NCI-H1417 treated with DMSO at 0.1 percent for 48 hours (cell line): Measurements from ENCODE around the gene AKR1C1.
"Not testable (repeated sequence)": the region's sequence is repeated elsewhere in the genome, so short reads cannot be mapped to it uniquely, and the experiment has no call there.

Experiments
- DNase-seq: peaks from one replicate; lab custom pipeline; 2025; lab: John Stamatoyannopoulos, UW

Gene AKR1C1

GRCh38 chr10:4962876-4963814 lies at the start of gene AKR1C1:
TSS of gene AKR1C1 (plus strand) at chr10:4963415. CDS start at chr10:4963445, 30 bp downstream.
- not testable (repeated sequence) for DNase-seq

- DNase-seq = no peak
These were observed 48.9 kb upstream of the AKR1C1 start for GRCh38 chr10:4914213-4914850.

DNA sequence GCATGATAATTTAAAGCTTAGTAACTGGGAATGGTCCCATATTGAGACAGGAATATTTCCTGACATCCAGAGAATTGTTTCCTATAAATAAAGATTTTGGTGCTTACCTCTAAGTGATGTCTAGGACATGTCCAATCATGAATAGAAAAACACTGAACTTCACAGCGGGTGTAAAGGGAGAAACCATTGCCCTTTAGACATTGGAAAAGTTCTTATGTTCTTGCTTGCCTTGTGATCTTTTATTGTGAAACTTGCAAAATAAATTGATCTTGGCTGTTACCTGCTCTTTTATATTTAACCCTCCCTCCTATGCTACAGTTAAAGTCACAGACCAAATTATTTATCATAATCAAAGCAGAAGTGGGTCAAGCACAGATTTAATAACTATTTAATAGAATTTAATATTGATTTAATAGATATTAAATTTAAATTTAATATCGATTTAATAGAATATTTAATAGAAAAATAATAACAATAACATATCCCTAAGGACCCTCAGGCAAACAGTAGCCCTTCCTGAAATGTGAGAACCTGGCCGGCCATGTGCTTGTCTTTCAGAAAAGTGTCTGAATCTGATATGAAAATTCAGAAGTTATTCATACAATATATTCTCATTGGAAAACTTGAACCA lies 47.0 kb upstream of the AKR1C1 start:
- no peak for DNase-seq

DNA sequence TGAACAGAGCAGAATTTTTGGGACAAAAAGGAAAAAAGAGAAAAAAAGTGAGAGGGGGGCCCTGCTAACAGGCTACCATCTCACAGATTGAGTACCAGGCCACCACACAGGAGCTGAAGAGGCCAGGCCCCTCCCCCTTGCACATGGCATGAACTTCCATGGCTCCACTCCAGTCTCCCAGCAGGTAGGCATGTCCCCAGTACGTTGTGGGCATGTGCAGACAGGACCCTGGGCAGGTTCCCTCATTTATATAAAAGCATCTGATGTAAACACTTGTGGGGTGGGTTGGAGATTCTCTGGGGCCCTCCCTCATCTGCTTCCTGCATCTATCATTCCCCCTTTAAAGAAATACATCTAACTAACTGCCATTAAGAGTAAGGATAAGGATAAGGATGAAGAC lies 45.0 kb upstream of the AKR1C1 start:
- DNase-seq = no peak

DNA sequence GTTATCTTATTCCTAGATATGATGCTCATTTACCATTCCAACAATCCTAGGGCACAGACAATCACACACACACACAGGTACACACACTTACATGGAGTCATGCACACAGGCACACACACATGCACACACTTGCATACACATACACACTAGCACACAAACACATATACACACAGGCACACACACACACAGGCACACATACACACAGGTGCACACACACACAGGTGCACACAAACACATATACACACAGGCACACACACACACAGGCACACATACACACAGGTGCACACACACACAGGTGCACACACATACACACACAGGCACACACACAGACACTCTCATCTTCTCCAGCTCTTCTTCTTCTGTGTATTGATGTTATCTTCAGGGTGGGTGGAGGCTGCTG lies 38.7 kb upstream of the AKR1C1 start:
- not testable (repeated sequence) for DNase-seq

DNA sequence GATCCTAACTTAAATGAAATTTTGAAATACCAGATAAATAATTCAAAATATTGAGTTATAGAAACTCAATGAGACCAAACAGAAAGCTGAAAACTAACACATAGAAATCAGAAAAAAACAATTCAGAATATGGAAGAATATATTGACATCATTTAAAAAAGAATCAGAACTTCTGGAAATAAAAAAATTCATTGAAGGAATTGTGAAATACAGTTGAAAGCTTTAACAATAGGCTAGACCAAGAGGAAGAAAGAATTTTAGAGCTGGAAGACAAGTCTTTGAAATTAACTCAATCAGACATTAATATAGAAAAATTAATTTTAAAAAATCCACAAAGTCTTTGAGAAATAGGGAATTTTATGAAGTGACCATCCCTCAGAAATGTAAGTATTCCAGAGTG lies 36.8 kb upstream of the AKR1C1 start:
- DNase-seq = no peak

- DNase-seq = no peak
These were observed 31.6 kb upstream of the AKR1C1 start for GRCh38 chr10:4931587-4931986.

DNA sequence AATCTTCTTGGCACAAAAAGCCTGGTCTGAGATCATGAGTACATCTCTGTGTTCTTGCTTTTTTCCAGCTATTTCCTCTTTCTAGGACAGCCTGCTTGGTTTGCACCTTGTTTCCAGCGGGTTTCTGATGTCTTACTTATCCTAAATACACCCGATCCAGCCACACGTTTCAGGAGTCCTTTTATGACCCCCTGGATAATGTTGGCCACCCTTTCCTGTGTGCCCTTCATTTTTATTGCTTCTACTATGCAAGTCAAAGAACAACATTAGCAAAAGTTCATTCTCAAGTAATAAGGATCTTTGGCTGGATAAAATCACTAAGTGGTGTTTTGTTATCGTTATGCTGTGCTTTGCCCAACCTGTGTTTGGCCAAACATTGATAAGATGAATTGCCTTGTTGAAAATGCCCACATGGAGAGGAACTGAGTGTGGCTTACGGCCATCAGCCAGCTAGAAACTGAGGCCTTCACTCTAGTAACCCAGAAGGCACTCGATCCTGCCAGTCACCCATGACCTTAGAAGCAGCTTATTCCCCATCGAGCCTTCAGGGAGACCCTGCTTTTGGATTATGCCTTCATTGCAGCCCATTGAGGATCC lies 28.7 kb upstream of the AKR1C1 start:
- no peak for DNase-seq

GRCh38 chr10:4937346-4937745 lies 25.9 kb upstream of the AKR1C1 start:
- DNase-seq = no peak

GRCh38 chr10:4939224-4940072 lies 23.8 kb upstream of the AKR1C1 start:
- DNase-seq = no peak

- DNase-seq = not testable (repeated sequence)
These were observed 23.2 kb upstream of the AKR1C1 start for GRCh38 chr10:4940073-4940428.

DNA sequence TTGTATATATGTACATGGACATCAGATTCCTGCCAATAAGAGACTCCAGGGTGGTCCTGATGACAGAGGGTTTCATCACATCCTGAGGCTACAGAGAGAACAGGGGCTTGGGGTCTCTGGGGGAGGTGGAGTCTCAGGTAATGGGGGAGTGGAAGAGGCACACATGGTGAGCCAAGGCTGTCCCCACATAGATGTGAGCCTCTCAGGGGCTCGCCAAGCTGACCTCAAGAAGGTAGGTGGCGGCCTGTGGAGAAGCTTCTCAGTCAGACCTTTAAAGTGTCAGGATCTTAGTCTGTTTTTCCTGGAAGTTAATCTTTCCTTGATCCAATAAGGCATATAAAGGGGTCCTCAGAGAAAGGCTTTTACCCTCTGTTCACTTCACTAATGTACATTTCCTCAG lies 22.3 kb upstream of the AKR1C1 start:
- DNase-seq = not testable (repeated sequence)

- DNase-seq = no peak
These were observed 21.5 kb upstream of the AKR1C1 start for GRCh38 chr10:4941540-4942330.

- DNase-seq = not testable (repeated sequence)
These were observed 20.3 kb upstream of the AKR1C1 start for GRCh38 chr10:4942931-4943330.

DNA sequence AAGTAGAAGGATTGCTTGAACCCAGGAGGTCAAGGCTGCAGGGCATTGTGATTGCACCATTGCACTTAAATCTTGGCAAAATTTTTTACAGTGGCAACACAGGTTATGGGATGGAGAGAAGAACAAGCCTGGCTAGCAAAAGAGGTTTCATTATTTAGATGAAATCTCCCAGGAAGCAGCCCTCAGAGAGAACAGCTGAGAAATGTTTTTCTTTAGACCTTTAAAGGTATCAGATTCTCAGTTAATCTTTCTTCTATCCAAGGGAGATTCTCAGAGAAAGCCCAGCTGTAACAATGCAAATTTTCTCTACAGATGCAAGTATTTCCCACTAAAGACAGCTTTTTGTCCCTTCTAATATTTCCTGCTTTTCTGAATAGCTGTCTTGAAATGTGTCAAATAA lies 19.8 kb upstream of the AKR1C1 start:
- not testable (repeated sequence) for DNase-seq

GRCh38 chr10:4943821-4944220 lies 19.4 kb upstream of the AKR1C1 start:
- DNase-seq = no peak

DNA sequence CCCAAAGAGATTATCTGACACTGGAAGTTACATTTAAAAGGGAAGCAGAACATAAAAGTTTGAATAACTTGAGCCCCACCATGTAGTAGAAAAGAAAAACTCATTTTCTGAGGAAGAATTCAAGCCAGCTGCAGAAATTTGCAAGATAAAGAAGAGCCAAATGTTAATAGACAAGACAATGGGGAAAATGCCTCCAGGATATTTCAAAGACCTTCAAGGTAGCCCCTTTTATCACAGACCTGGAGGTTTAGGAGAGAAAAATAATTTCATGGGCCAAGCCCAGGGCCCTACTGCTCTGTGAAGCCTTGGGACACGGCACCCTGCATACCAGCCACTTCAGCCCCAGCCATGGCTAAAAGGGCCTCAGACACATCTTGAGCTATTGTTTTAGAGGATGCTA lies 18.4 kb upstream of the AKR1C1 start:
- no peak for DNase-seq

DNA sequence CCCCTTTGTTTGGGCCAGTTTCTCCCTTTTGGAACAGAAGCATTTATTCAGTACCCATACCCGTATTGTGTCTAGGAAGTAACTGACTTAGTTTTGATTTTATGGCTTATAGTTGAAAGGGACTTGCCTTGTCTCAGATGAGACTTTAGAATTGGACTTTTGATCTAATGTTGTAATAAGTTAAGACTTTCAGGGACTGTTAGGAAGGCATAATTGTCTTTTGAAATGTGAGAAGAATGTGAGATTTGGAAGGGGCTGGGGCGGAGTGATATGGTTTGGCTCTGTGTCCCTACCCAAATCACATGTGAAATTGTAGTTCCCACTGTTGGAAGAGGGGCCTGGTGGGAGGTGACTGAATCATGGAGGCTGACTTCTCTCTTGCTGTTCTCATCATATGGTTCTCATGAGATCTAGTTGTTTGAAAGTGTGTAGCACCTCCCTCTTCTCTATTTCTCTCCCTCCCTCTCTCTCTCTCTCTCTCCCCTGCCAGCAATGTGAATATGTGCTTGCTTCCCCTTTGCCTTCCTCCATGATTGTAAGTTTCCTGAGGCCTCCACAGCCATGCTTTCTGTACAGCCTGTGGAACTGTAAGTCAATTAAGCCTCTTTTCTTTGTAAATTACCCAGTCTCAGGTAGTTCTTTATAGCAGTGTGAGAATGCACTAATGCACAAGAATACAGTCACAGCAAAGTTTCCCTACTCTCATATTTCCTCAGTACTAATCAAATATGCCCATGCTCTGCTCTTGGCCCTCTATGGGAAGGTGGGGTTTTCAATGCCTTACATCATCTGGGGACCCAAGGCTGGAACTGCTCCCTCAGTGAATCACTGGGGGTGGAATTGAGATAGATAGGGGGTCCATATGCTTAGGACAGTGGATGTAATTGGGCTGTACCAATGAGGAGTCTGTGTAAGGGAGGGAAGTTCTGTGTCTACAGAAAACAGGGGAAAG lies 17.2 kb upstream of the AKR1C1 start:
- DNase-seq = no peak

- no peak for DNase-seq
These were observed 16.1 kb upstream of the AKR1C1 start for GRCh38 chr10:4947039-4947634.
